Measurements from ENCODE around the gene SCARF2. TPM values are rescaled to one million over a fixed set of nuclear protein-coding genes. Genes with fewer than 3 reads are reported as not detected.
A peak's percentile ranks its signal among the peaks of the same experiment; 100 is the strongest.

Gene SCARF2
- total and polyA plus RNA-seq, 5 donors from 2014 or later = 0.70 to 6.9 (median 1.5) TPM

DNA sequence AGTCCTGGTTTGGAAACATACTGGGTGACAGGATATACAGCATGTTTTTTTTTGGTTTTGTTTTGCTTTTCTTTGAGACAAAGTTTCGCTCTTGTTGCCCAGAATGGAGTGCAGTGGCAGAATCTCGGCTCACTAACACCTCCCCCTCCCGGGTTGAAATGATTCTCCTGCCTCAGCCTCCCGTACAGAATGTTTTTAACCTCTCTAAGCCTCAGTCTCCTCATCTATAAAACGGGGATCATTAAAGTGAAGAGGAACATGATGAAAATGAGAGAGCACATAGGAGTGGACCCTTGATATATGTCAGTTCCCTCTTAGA lies 28.1 kb upstream of the SCARF2 start:
- peak overlapping the region; percentile 90 for H3K27ac ChIP-seq (ENCODE audit: insufficient read depth, low read length, poor library complexity, severe bottlenecking)
- DNase-seq (peak in 2 of 3 donors; percentile 20 to 73), ATAC-seq (ENCODE audit: low read depth in 2 of 2) (no peak)
- Mint-ChIP-seq H3K27ac (peak overlapping the region; percentile 97 to 100 (median 99)), H3K27me3 (no peaks in the 10 kb centered on the region), H3K9me3 (peaks cover 0 to 2% (median 0%) of the 10 kb centered on the region in 7 donors), H3K4me1 (peaks cover 18 to 79% (median 57%) of the 10 kb centered on the region in 4 donors), H3K4me3 (peak overlapping the region; percentile 64 to 84 (median 82)), H3K36me3 (peaks cover 24% of the 10 kb centered on the region)
- H3K9me3 ChIP-seq (ENCODE audit: control insufficient read depth in 2 of 2, low read length in 2 of 2) = no peaks in the 10 kb centered on the region
- no peaks in the 10 kb centered on the region for H3K27me3 ChIP-seq (ENCODE audit: control insufficient read depth, insufficient read depth, low read length)
- H3K36me3 ChIP-seq (ENCODE audit: control insufficient read depth, insufficient read depth, low read length) = peaks cover 4% of the 10 kb centered on the region
- peak overlapping the region; percentile 66 for H3K4me3 ChIP-seq (ENCODE audit: low read depth, low read length)
- peaks cover 53% of the 10 kb centered on the region for H3K4me1 ChIP-seq (ENCODE audit: control insufficient read depth, insufficient read depth, low read length, poor library complexity, severe bottlenecking)

DNA sequence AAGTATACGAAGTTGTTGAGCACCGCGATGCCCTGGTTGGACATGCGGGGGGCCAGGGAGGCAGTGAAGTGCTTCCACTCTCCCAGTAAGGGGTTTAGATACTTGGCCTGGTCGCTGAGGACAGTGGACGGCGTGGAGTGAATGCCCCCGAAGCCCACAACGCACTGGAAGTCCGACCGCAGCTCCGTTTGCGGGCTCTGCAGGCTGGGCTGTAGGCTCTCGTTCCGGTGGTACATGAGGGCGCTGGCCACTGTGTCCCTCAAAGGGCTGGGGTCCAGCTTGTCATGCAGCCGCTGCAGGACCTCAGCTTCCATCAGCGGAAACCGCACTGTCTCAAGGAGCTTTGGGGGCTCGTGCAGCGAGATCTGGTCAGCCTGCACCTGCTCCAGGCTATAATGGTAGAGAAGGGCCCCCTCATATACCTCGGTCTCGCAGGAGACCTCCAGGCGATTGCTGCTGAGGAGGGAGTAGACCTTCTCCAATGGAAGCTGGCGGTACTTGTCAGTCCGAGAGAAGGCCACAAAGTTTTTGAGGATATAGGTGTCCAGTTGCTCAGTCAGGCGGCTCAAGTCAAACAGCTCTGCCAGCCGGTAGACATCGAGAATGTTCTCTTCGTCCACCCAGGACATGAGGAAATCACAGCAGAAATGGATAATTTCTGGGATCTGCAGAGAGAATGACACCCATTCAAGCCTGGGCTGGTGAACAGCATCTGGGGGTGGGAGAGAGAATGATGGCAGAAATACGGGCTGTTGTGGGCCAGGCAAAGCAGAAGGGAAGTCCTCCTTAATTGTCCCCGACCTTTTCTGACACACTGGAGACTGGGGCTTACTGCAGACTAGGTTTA lies 27.5 kb upstream of the SCARF2 start:
- no peak for ATAC-seq (ENCODE audit: low read depth in 2 of 2)
- peak overlapping the region; percentile 64 to 85 (median 82) for H3K4me3 Mint-ChIP-seq

DNA sequence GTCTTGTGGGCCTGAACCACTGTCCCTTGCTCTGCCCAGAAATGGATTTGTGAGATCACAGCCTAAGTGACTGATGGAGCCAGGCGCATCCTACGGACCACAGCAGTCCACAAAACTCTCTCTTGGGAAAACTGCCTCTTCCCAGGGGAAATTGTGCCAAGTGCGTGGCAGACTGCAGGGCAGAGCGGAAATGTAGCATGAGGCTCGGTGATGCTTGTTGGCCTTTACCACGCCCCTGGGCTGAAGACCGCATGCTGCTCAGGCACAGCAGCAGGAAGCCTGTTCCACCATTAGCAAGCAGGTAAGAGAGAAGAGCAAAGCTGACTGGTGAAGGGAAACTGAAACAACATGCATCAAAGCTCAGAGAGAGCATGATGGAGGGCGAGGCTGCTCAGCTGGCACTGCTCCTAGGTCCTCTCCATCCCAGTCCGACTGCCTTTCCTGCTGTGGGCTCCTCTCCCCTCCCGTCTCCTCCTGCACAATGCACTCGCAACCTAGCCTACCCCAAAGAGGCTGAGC lies 26.5 kb upstream of the SCARF2 start:
- DNase-seq = peak; percentile 47 to 95 (median 84)
- Histone ChIP-seq H3K4me3 (ENCODE audit: low read depth, low read length) (peak overlapping the region; percentile 56), H3K27me3 (ENCODE audit: control insufficient read depth, insufficient read depth, low read length) (no peaks in the 10 kb centered on the region), H3K27ac (ENCODE audit: insufficient read depth, low read length, poor library complexity, severe bottlenecking) (peak overlapping the region; percentile 90), H3K9me3 (ENCODE audit: control insufficient read depth in 2 of 2, low read length in 2 of 2) (no peaks in the 10 kb centered on the region), H3K4me1 (ENCODE audit: control insufficient read depth, insufficient read depth, low read length, poor library complexity, severe bottlenecking) (peaks cover 53% of the 10 kb centered on the region), H3K36me3 (ENCODE audit: control insufficient read depth, insufficient read depth, low read length) (peaks cover 2% of the 10 kb centered on the region)
- ATAC-seq (ENCODE audit: low read depth in 2 of 2) = peak; percentile 87 to 91
- H3K4me1 Mint-ChIP-seq = peaks cover 23 to 81% (median 54%) of the 10 kb centered on the region in 4 donors
- H3K27me3 Mint-ChIP-seq = no peaks in the 10 kb centered on the region
- H3K4me3 Mint-ChIP-seq = peak overlapping the region; percentile 66 to 92 (median 81)
- H3K36me3 Mint-ChIP-seq = peaks cover 24% of the 10 kb centered on the region
- peaks cover 0 to 2% (median 0%) of the 10 kb centered on the region in 7 donors for H3K9me3 Mint-ChIP-seq
- peak overlapping the region; percentile 99 to 100 (median 99) for H3K27ac Mint-ChIP-seq

More for the DNA sequence above, 27.5 kb upstream of the SCARF2 start:
- no peak for DNase-seq
- no peaks in the 10 kb centered on the region for H3K9me3 ChIP-seq (ENCODE audit: control insufficient read depth in 2 of 2, low read length in 2 of 2)
- peak overlapping the region; percentile 99 to 100 (median 99) for H3K27ac Mint-ChIP-seq
- peaks cover 18 to 78% (median 55%) of the 10 kb centered on the region in 4 donors for H3K4me1 Mint-ChIP-seq
- H3K4me3 ChIP-seq (ENCODE audit: low read depth, low read length) = peak overlapping the region; percentile 66
- H3K9me3 Mint-ChIP-seq = peaks cover 0 to 2% (median 0%) of the 10 kb centered on the region in 7 donors
- no peaks in the 10 kb centered on the region for H3K27me3 Mint-ChIP-seq
- peak overlapping the region; percentile 90 for H3K27ac ChIP-seq (ENCODE audit: insufficient read depth, low read length, poor library complexity, severe bottlenecking)
- H3K4me1 ChIP-seq (ENCODE audit: control insufficient read depth, insufficient read depth, low read length, poor library complexity, severe bottlenecking) = peaks cover 53% of the 10 kb centered on the region
- H3K36me3 ChIP-seq (ENCODE audit: control insufficient read depth, insufficient read depth, low read length) = peaks cover 2% of the 10 kb centered on the region
- H3K27me3 ChIP-seq (ENCODE audit: control insufficient read depth, insufficient read depth, low read length) = no peaks in the 10 kb centered on the region
- peaks cover 21% of the 10 kb centered on the region for H3K36me3 Mint-ChIP-seq

DNA sequence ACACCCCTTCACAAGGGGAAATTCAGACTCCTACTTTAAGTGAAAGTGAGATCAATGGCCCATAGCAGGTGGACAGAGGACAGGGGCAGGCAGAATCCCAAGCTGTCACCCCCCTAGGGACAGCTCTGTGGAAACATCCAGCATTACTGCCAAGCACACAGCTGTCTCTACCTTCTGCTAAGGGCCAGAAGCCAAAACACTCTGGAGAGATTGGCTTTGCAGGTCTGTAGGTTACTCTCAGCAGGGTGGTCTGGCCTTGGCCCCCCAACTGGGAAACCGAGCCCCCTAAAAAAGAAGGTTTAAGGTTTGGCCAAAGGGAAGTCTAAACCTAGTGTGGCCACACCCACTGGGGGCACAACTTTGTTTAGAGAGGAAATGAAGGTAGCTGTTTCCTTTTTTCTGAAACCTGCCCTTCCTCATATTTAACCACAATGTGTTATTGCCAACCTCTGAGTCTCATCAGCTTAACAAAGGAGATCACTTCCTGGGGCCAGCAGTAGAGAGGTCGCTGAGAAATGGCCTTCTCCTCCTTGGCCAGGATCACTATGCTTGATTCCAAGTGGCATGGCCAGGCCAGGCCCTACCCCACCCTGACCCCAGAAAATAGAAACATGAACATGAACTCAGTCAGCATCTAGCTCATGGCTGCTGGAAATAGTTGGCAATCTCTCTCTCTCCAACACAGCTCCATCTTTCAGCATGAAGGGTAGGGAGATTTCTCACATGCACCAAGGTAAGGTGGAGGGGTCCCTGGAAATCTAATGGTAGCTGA lies 25.9 kb upstream of the SCARF2 start:
- Histone ChIP-seq H3K9me3 (ENCODE audit: control insufficient read depth in 2 of 2, low read length in 2 of 2) (no peaks in the 10 kb centered on the region), H3K27me3 (ENCODE audit: control insufficient read depth, insufficient read depth, low read length) (no peaks in the 10 kb centered on the region), H3K4me1 (ENCODE audit: control insufficient read depth, insufficient read depth, low read length, poor library complexity, severe bottlenecking) (peaks cover 53% of the 10 kb centered on the region), H3K36me3 (ENCODE audit: control insufficient read depth, insufficient read depth, low read length) (peaks cover 2% of the 10 kb centered on the region), H3K4me3 (ENCODE audit: low read depth, low read length) (peak overlapping the region; percentile 56), H3K27ac (ENCODE audit: insufficient read depth, low read length, poor library complexity, severe bottlenecking) (peak overlapping the region; percentile 90)
- no peaks in the 10 kb centered on the region for H3K27me3 Mint-ChIP-seq
- DNase-seq = peak; percentile 11 to 91 (median 72)
- peak overlapping the region; percentile 99 to 100 (median 99) for H3K27ac Mint-ChIP-seq
- peak; percentile 69 to 75 for ATAC-seq (ENCODE audit: low read depth in 2 of 2)
- H3K4me1 Mint-ChIP-seq = peaks cover 24 to 81% (median 49%) of the 10 kb centered on the region in 4 donors
- peaks cover 20% of the 10 kb centered on the region for H3K36me3 Mint-ChIP-seq
- H3K9me3 Mint-ChIP-seq = peaks cover 0 to 2% (median 0%) of the 10 kb centered on the region in 7 donors
- peak overlapping the region; percentile 66 to 92 (median 81) for H3K4me3 Mint-ChIP-seq

DNA sequence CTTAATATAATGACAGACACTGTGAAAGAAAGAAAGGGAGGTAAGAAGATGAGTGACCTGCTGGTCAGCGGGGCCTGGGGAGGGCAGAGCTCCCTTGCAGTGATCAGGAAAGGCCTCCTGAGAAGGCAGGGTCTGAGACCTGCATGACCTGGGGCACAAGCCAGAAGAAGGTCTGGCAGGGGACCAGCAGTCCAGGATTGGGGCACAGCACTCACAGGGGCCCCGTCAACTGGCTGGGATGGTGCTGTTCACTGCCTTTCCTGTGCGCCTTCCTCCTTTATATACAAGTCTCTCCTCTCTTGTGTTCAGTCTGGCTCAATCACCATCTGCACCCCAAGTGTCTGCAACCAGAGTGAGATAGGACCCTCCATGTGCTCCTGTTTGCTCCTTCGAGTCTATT lies 22.2 kb upstream of the SCARF2 start:
- no peaks in the 10 kb centered on the region for H3K9me3 ChIP-seq (ENCODE audit: control insufficient read depth in 2 of 2, low read length in 2 of 2)
- Mint-ChIP-seq H3K27me3 (no peaks in the 10 kb centered on the region), H3K9me3 (peaks cover 0 to 2% (median 0%) of the 10 kb centered on the region in 7 donors), H3K36me3 (peaks cover 29% of the 10 kb centered on the region), H3K27ac (peak overlapping the region in 2 of 3 donors; percentile 62 to 89), H3K4me1 (peaks cover 22 to 76% (median 43%) of the 10 kb centered on the region in 4 donors), H3K4me3 (peak overlapping the region in 1 of 4 donors; percentile 32)
- DNase-seq = no peak
- H3K27ac ChIP-seq (ENCODE audit: insufficient read depth, low read length, poor library complexity, severe bottlenecking) = no peak overlapping the region
- peaks cover 11% of the 10 kb centered on the region for H3K36me3 ChIP-seq (ENCODE audit: control insufficient read depth, insufficient read depth, low read length)
- peaks cover 41% of the 10 kb centered on the region for H3K4me1 ChIP-seq (ENCODE audit: control insufficient read depth, insufficient read depth, low read length, poor library complexity, severe bottlenecking)
- no peaks in the 10 kb centered on the region for H3K27me3 ChIP-seq (ENCODE audit: control insufficient read depth, insufficient read depth, low read length)
- no peak for ATAC-seq (ENCODE audit: low read depth in 2 of 2)
- H3K4me3 ChIP-seq (ENCODE audit: low read depth, low read length) = no peak overlapping the region

DNA sequence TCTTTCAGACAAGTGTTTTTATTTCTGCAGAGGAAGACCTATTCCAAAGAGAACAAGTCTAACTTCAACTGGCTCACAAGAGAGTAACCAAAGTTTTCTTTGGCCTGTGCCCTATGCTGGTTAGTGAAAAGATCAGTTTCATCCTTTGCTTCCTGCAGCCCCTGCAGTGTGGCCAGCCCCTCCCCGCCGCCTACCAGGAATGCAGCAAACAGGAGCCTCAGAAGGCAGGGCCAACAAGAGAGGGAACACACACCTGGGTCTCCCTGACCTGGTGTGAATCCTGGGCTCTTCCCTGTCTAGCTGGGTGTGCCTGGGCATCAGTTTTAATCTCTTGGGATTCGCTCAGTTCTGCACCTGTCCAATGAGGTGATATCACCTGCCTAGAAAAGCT lies 21.5 kb upstream of the SCARF2 start:
- peaks cover 34% of the 10 kb centered on the region for H3K4me1 ChIP-seq (ENCODE audit: control insufficient read depth, insufficient read depth, low read length, poor library complexity, severe bottlenecking)
- peaks cover 0 to under 1% (median 0%) of the 10 kb centered on the region in 7 donors for H3K9me3 Mint-ChIP-seq
- ATAC-seq (ENCODE audit: low read depth in 2 of 2) (no peak), DNase-seq (no peak)
- H3K36me3 Mint-ChIP-seq = peaks cover 32% of the 10 kb centered on the region
- H3K36me3 ChIP-seq (ENCODE audit: control insufficient read depth, insufficient read depth, low read length) = peaks cover 11% of the 10 kb centered on the region
- H3K9me3 ChIP-seq (ENCODE audit: control insufficient read depth in 2 of 2, low read length in 2 of 2) = no peaks in the 10 kb centered on the region
- peak overlapping the region in 2 of 4 donors; percentile 1 to 32 for H3K4me3 Mint-ChIP-seq
- H3K4me3 ChIP-seq (ENCODE audit: low read depth, low read length) = no peak overlapping the region
- no peaks in the 10 kb centered on the region for H3K27me3 Mint-ChIP-seq
- no peak overlapping the region for H3K27ac ChIP-seq (ENCODE audit: insufficient read depth, low read length, poor library complexity, severe bottlenecking)
- peak overlapping the region in 2 of 3 donors; percentile 62 to 89 for H3K27ac Mint-ChIP-seq
- H3K27me3 ChIP-seq (ENCODE audit: control insufficient read depth, insufficient read depth, low read length) = no peaks in the 10 kb centered on the region
- H3K4me1 Mint-ChIP-seq = peaks cover 19 to 68% (median 38%) of the 10 kb centered on the region in 4 donors

DNA sequence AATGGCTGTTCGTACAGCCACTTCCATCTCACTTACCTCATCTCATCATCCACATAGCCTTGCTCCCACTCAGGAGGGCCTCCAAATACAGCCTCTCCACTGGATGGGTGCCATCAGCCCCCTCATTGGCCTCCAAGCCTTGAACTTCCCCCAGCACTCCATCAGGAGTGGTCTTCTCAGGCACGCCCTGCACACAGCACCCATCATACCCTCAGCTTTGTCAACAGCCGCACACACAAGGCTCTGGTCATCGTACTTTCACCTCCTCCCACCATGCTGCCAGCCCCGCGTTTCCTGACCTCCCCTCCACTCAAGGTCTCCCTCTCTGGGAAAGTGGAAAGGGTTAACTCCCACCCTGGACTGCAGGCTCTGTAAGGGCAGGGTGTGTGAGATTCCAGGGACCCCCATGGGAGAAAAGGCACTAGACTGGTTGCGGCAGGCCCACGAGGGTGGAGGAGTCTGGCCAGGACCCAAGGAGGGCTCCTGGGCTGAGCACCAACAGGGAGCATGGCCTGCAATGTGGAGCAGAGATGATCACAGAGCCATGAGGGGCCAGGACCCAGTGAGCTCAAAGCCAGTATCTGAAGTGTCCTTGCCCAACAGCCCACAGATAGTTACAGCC lies 21.0 kb upstream of the SCARF2 start:
- H3K27ac ChIP-seq (ENCODE audit: insufficient read depth, low read length, poor library complexity, severe bottlenecking) = no peak overlapping the region
- H3K27me3 ChIP-seq (ENCODE audit: control insufficient read depth, insufficient read depth, low read length) = no peaks in the 10 kb centered on the region
- Mint-ChIP-seq H3K4me1 (peaks cover 15 to 63% (median 33%) of the 10 kb centered on the region in 4 donors), H3K27me3 (no peaks in the 10 kb centered on the region), H3K36me3 (peaks cover 32% of the 10 kb centered on the region), H3K9me3 (no peaks in the 10 kb centered on the region), H3K27ac (peak overlapping the region; percentile 32 to 76 (median 62)), H3K4me3 (no peak overlapping the region)
- no peaks in the 10 kb centered on the region for H3K9me3 ChIP-seq (ENCODE audit: control insufficient read depth in 2 of 2, low read length in 2 of 2)
- peaks cover 29% of the 10 kb centered on the region for H3K4me1 ChIP-seq (ENCODE audit: control insufficient read depth, insufficient read depth, low read length, poor library complexity, severe bottlenecking)
- ATAC-seq (ENCODE audit: low read depth in 2 of 2) (no peak), DNase-seq (no peak)
- H3K4me3 ChIP-seq (ENCODE audit: low read depth, low read length) = no peak overlapping the region
- peaks cover 11% of the 10 kb centered on the region for H3K36me3 ChIP-seq (ENCODE audit: control insufficient read depth, insufficient read depth, low read length)
